NT2/D1 (cell line): Measurements from ENCODE around the gene CATSPERZ.
"Not testable (repeated sequence)": the region's sequence is repeated elsewhere in the genome, so short reads cannot be mapped to it uniquely, and the experiment has no call there.

Experiments
- DNase-seq: peaks from one replicate; pipeline ENCODE4 v3.0.0-alpha.2; 2011; ENCODE audit warnings: low read depth, low spot score
- H3K27me3 ChIP-seq: 2 replicates; pipeline ENCODE4 v1.6.0; 2011; ENCODE audit warnings: mild to moderate bottlenecking; ENCODE audit not compliant: insufficient read length, insufficient read depth
- H3K36me3 ChIP-seq: 2 replicates; pipeline ENCODE4 v1.6.1; 2011; ENCODE audit warnings: mild to moderate bottlenecking, low read length, mixed read lengths; ENCODE audit not compliant: insufficient read depth, insufficient read length
- H3K4me1 ChIP-seq: 2 replicates; pipeline ENCODE4 v1.5.1; 2011; ENCODE audit not compliant: insufficient read depth, insufficient read length
- H3K4me3 ChIP-seq: 2 replicates; pipeline ENCODE4 v1.5.1; 2011; ENCODE audit warnings: low read depth; ENCODE audit not compliant: insufficient read length
- H3K9ac ChIP-seq: 2 replicates; pipeline ENCODE4 v1.6.0; 2011; ENCODE audit warnings: low read depth; ENCODE audit not compliant: insufficient read length
- H3K9me3 ChIP-seq: 2 replicates; pipeline ENCODE4 v1.5.1; 2011; ENCODE audit warnings: mild to moderate bottlenecking, low read length; ENCODE audit not compliant: insufficient read depth
- SUZ12 ChIP-seq: IDR thresholded peaks from 2 replicates; pipeline ENCODE4 v1.6.1; 2011; ENCODE audit not compliant: insufficient read length, insufficient read depth; ENCODE audit errors: extremely low read depth
- YY1 ChIP-seq: IDR thresholded peaks from 2 replicates; pipeline ENCODE4 v1.6.1; 2011; ENCODE audit not compliant: insufficient read length, insufficient read depth
- ZNF274 ChIP-seq: IDR thresholded peaks from 2 replicates; pipeline ENCODE4 v1.6.1; 2011; ENCODE audit warnings: mild to moderate bottlenecking, low read depth, low read length

Gene CATSPERZ

GRCh38 chr11:64322925-64323260 lies 22.7 kb downstream of the CATSPERZ start:
- no peak for DNase-seq
- Histone ChIP-seq H3K4me1 (peaks cover 34% of the 10 kb centered on the region), H3K36me3 (peaks cover 43% of the 10 kb centered on the region), H3K4me3 (no peak overlapping the region), H3K27me3 (no peaks in the 10 kb centered on the region), H3K9me3 (no peaks in the 10 kb centered on the region), H3K9ac (no peak overlapping the region)
- TF ChIP-seq ZNF274 = no peak
- TF ChIP-seq YY1 = no peak
- TF ChIP-seq SUZ12 = no peak

GRCh38 chr11:64323373-64323772 lies 23.2 kb downstream of the CATSPERZ start:
- no peak for TF ChIP-seq ZNF274
- TF ChIP-seq SUZ12 = no peak
- no peak for TF ChIP-seq YY1
- Histone ChIP-seq H3K9me3 (no peaks in the 10 kb centered on the region), H3K36me3 (peaks cover 43% of the 10 kb centered on the region), H3K9ac (no peak overlapping the region), H3K4me3 (no peak overlapping the region), H3K27me3 (no peaks in the 10 kb centered on the region), H3K4me1 (peaks cover 34% of the 10 kb centered on the region)
- DNase-seq = no peak

- Histone ChIP-seq H3K36me3 (peaks cover 43% of the 10 kb centered on the region), H3K4me1 (peaks cover 34% of the 10 kb centered on the region), H3K9ac (peak overlapping the region; percentile 42)
- not testable (repeated sequence) for DNase-seq, H3K4me3 ChIP-seq, H3K9me3 ChIP-seq, H3K27me3 ChIP-seq
Measured at GRCh38 chr11:64323984-64324383, 23.8 kb downstream of the CATSPERZ start.

- DNase-seq = no peak
- Histone ChIP-seq H3K9ac (peak overlapping the region; percentile 33), H3K9me3 (no peaks in the 10 kb centered on the region), H3K27me3 (no peaks in the 10 kb centered on the region), H3K36me3 (peaks cover 34% of the 10 kb centered on the region), H3K4me3 (no peak overlapping the region), H3K4me1 (peaks cover 28% of the 10 kb centered on the region)
- no peak for TF ChIP-seq YY1
- TF ChIP-seq SUZ12 = no peak
- TF ChIP-seq ZNF274 = no peak
Measured at GRCh38 chr11:64324692-64325469, 24.7 kb downstream of the CATSPERZ start.

- no peak for DNase-seq
- no peaks in the 10 kb centered on the region for H3K27me3 ChIP-seq
- peaks cover 30% of the 10 kb centered on the region for H3K4me1 ChIP-seq
- H3K9me3 ChIP-seq = no peaks in the 10 kb centered on the region
- no peak overlapping the region for H3K4me3 ChIP-seq
- TF ChIP-seq ZNF274 = no peak
- no peak for TF ChIP-seq YY1
- TF ChIP-seq SUZ12 = no peak
- no peak overlapping the region for H3K9ac ChIP-seq
- peaks cover 14% of the 10 kb centered on the region for H3K36me3 ChIP-seq
Measured at GRCh38 chr11:64327375-64327774, 27.2 kb downstream of the CATSPERZ start.

- Histone ChIP-seq H3K4me1 (peaks cover 24% of the 10 kb centered on the region), H3K27me3 (no peaks in the 10 kb centered on the region), H3K36me3 (peaks cover 8% of the 10 kb centered on the region), H3K9me3 (no peaks in the 10 kb centered on the region), H3K4me3 (no peak overlapping the region), H3K9ac (no peak overlapping the region)
- no peak for TF ChIP-seq SUZ12
- TF ChIP-seq YY1 = no peak
- no peak for TF ChIP-seq ZNF274
- no peak for DNase-seq
Measured at GRCh38 chr11:64327993-64328392, 27.8 kb downstream of the CATSPERZ start.

- Histone ChIP-seq H3K4me3 (no peak overlapping the region), H3K9me3 (no peaks in the 10 kb centered on the region), H3K27me3 (no peaks in the 10 kb centered on the region), H3K36me3 (no peaks in the 10 kb centered on the region), H3K9ac (peak overlapping the region; percentile 16), H3K4me1 (peaks cover 8% of the 10 kb centered on the region)
- TF ChIP-seq ZNF274 (no peak), SUZ12 (no peak), YY1 (no peak)
- DNase-seq = no peak
Measured at GRCh38 chr11:64330888-64331287, 30.7 kb downstream of the CATSPERZ start.
